RWPE1 (cell line): ENCODE data around the gene SPATS1.

Experiments
- CTCF ChIA-PET: fragments of 350-600 bp; sonication (Branson Sonifier 250); formaldehyde crosslinking; extraction: SDS; loops from one replicate; lab custom pipeline; 2021; lab: Yijun Ruan, JAX
- POLR2A ChIA-PET: fragments of 400-600 bp; formaldehyde crosslinking; extraction: SDS; loops from one replicate; lab custom pipeline; 2020; ENCODE audit warnings: antibody characterized with exemption; ENCODE audit not compliant: low non-redundant PET; lab: Yijun Ruan, JAX
- DNase-seq: peaks from one replicate; pipeline ENCODE4 v3.0.0; 2012; ENCODE audit warnings: low spot score
- H3K27ac ChIP-seq: fragments of 450-650 bp; 2 replicates; pipeline ENCODE4 v1.5.1; 2017
- CTCF ChIP-seq: fragments of 450-650 bp; conservative IDR thresholded peaks from 2 replicates; pipeline ENCODE4 v1.5.1; 2017; ENCODE audit warnings: low read depth, mild to moderate bottlenecking

Gene SPATS1

DNA sequence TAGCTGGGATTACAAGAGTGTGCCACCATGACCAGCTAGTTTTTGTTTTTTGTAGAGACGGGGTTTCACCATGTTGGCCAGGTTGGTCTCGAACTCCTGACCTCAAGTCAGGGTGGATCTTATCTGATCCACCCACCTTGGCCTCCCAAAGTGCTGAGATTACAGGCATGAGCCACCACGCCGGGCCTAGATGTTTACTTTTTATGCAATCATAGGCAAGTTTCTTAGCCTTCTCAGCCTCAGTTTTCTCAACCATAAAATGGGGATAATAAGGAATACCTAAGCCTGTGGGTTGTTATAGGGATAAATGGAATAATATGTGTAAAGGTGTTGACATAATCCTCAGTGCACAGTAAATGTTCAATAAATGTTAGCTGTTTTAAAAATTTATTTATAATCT, 9.8 kb downstream of the SPATS1 start:
- no peak for DNase-seq
- no peak for TF ChIP-seq CTCF
- POLR2A ChIA-PET = no interaction called here
- CTCF ChIA-PET = no interaction called here
- H3K27ac ChIP-seq = no peak overlapping the region

GRCh38 chr6:44353336-44353735, 10.9 kb downstream of the SPATS1 start:
- CTCF ChIA-PET = no interaction called here
- TF ChIP-seq CTCF = no peak
- POLR2A ChIA-PET = no interaction called here
- no peak overlapping the region for H3K27ac ChIP-seq
- no peak for DNase-seq

DNA sequence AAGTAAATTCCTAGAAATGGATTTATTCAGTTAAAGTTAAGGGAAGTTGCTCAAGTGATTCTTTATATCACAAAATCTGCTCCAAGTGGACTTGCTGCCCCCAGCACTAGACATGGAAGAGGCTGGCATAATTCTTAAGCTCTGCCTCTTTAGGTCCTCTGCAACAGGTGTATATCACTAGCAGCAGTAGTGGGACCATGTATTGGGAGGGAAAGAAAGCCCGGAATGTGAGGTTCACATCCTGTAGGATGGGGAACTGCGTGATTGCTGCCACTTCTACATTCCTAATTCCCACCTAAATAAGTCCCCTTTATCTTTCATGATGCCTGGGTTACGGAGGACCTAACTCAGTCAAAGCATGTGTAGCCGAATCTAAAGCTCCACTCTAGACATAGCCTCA, 13.2 kb downstream of the SPATS1 start:
- ChIA-PET CTCF (no interaction called here), POLR2A (no interaction called here)
- DNase-seq = no peak
- no peak overlapping the region for H3K27ac ChIP-seq
- TF ChIP-seq CTCF = no peak

- CTCF ChIA-PET = no interaction called here
These were observed 14.0 kb downstream of the SPATS1 start for GRCh38 chr6:44356487-44356886.

DNA sequence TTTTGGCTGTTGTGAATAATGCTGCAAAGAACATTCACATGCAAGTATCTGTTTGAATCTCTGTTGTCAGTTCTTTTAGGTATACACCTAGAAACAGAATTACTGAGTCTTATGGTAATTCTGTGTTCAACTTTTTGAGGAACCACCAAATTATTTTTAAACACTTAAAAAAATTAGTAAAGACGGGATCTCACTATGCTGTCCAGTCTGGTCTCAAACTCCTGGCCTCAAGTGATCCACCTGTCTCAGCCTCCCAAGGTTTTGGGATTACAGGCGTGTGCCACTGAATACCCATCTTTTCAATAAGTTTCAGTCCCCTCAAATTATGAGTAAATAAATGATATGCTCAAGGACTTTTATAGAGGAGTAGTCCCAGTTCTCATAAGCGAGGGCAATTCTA, 17.5 kb downstream of the SPATS1 start:
- CTCF ChIA-PET = interaction anchor here (0.6 kb wide), 1 partner anchor 13 kb away, joined by 3 read pairs; no protein-coding TSS in a partner anchor
- POLR2A ChIA-PET = no interaction called here
- no peak for TF ChIP-seq CTCF
- DNase-seq = no peak
- H3K27ac ChIP-seq = no peak overlapping the region

More at GRCh38 chr6:44356487-44356886, 14.0 kb downstream of the SPATS1 start:
- POLR2A ChIA-PET = no interaction called here
- no peak overlapping the region for H3K27ac ChIP-seq
- TF ChIP-seq CTCF = no peak
- DNase-seq = no peak

DNA sequence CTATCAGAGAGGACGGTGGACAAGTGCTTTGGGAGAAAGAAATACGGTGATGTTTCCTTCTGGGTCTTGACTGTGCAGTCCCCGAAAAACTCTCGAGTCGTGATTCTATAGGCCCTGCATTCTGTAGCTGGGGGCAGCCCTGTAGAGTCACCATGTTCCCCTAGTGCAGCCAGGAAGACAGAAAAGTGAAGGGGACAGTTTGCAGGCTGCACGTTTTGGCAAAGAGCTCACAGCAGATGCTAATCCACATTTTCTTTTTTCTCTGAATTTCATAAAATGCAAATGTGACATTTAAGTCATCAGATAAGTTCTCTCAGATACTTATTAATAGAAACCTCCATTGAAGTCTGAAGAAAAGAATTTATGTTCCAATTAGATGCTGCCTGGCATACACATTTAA, 19.5 kb downstream of the SPATS1 start:
- ChIA-PET CTCF (interaction anchor here (0.5 kb wide), 1 partner anchor 20 kb away, joined by 3 read pairs; no protein-coding TSS in a partner anchor), POLR2A (no interaction called here)
- TF ChIP-seq CTCF = no peak
- no peak overlapping the region for H3K27ac ChIP-seq
- no peak for DNase-seq
